ENCODE results near the gene TVP23C. TPM values are rescaled to one million over a fixed set of nuclear protein-coding genes. Genes with fewer than 3 reads are reported as not detected.

The TVP23C gene
- total RNA-seq, 4 donors from 2014 or later = 19.4 to 62.4 (median 44.7) TPM

GRCh38 chr17:15462976-15463772 is 100.1 kb downstream of the TVP23C start:
- H3K27ac ChIP-seq = peak overlapping the region; percentile 65 to 75
- peak; percentile 36 to 38 for DNase-seq
- peaks cover 0 to 4% of the 10 kb centered on the region in 2 donors for H3K4me1 ChIP-seq

GRCh38 chr17:15457723-15458094 is 105.6 kb downstream of the TVP23C start:
- TF ChIP-seq POLR2A (IDR thresholded peaks at IDR 0.05) (no peak), CTCF (IDR thresholded peaks at IDR 0.05) (no peak)
- peak; percentile 42 to 45 for DNase-seq
- peak overlapping the region; percentile 81 for H3K27ac ChIP-seq
- no peaks in the 10 kb centered on the region for H3K9me3 ChIP-seq
- peaks cover 0 to 9% of the 10 kb centered on the region in 2 donors for H3K4me1 ChIP-seq
- no peak overlapping the region for H3K4me3 ChIP-seq
- intact Hi-C loops (cut with DNase I; ENCODE audit: low total_unique reads) = loop anchor here (5.0 kb wide), 1 partner anchor 195 kb away; no protein-coding TSS in a partner anchor
- H3K27me3 ChIP-seq = no peaks in the 10 kb centered on the region
- no peaks in the 10 kb centered on the region for H3K36me3 ChIP-seq

More at GRCh38 chr17:15462976-15463772, 100.1 kb downstream of the TVP23C start:
- Histone ChIP-seq H3K27me3 (no peaks in the 10 kb centered on the region), H3K4me3 (no peak overlapping the region), H3K9me3 (no peaks in the 10 kb centered on the region), H3K36me3 (no peaks in the 10 kb centered on the region)
- intact Hi-C loops (cut with DNase I; ENCODE audit: low total_unique reads) = no loop called here
- TF ChIP-seq CTCF (IDR thresholded peaks at IDR 0.05) (no peak), POLR2A (IDR thresholded peaks at IDR 0.05) (no peak)

GRCh38 chr17:15456972-15457722 is 106.1 kb downstream of the TVP23C start:
- H3K36me3 ChIP-seq = no peaks in the 10 kb centered on the region
- no peaks in the 10 kb centered on the region for H3K9me3 ChIP-seq
- intact Hi-C loops (cut with DNase I; ENCODE audit: low total_unique reads) = loop anchor here (5.0 kb wide), 1 partner anchor 195 kb away; no protein-coding TSS in a partner anchor
- H3K4me3 ChIP-seq = no peak overlapping the region
- no peaks in the 10 kb centered on the region for H3K27me3 ChIP-seq
- peak; percentile 46 to 69 (median 56) for TF ChIP-seq CTCF (IDR thresholded peaks at IDR 0.05)
- no peak for TF ChIP-seq POLR2A (IDR thresholded peaks at IDR 0.05)
- peak overlapping the region; percentile 81 for H3K27ac ChIP-seq
- H3K4me1 ChIP-seq = peaks cover 0 to 8% of the 10 kb centered on the region in 2 donors
- DNase-seq = peak; percentile 70 to 77

GRCh38 chr17:15456496-15456895 is 106.8 kb downstream of the TVP23C start:
- H3K27ac ChIP-seq = peak overlapping the region; percentile 81
- peaks cover 0 to 8% of the 10 kb centered on the region in 2 donors for H3K4me1 ChIP-seq
- H3K9me3 ChIP-seq = no peaks in the 10 kb centered on the region
- peak in 1 of 2 donors; percentile 27 for DNase-seq
- H3K36me3 ChIP-seq = no peaks in the 10 kb centered on the region
- intact Hi-C loops (cut with DNase I; ENCODE audit: low total_unique reads) = loop anchor here (5.0 kb wide), 1 partner anchor 194 kb away; no protein-coding TSS in a partner anchor
- no peaks in the 10 kb centered on the region for H3K27me3 ChIP-seq
- TF ChIP-seq POLR2A (IDR thresholded peaks at IDR 0.05) (no peak), CTCF (IDR thresholded peaks at IDR 0.05) (no peak)
- no peak overlapping the region for H3K4me3 ChIP-seq

Measured in uterus (tissue), 4 donors.